PC-9 (cell line): ENCODE data around the gene RNF145.

ENCODE experiments used
- EZH2 ChIP-seq: fragments of 200-600 bp; sonication (generic); IDR thresholded peaks from 2 replicates; pipeline ENCODE4 v1.8.0; 2017; ENCODE audit warnings: antibody characterized with exemption, low read depth
- TF ChIP-seq, protein P1 (sequence below): fragments of 200-600 bp; sonication (generic); conservative IDR thresholded peaks from 2 replicates; pipeline ENCODE4 v1.6.1; 2017; ENCODE audit warnings: mixed run types, antibody characterized with exemption, mild to moderate bottlenecking, moderate library complexity

DNA sequence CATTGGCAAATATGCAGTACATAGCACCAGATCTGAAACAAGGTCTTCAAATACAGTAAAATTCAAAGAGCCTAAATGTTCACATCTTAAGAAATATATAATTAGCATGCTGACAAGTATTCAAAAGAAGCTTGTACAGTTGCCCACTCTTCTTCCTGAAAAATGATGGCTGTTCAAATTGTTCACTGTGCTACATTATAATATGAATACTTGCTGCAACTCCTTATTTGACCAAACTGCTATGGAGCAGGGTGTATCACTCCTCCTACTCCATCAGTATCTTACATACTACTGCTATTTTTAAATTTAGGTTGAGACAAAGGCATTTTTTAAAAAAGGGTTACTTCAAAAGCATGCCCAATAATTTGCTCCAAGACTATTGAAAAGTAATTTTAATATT is 39.3 kb downstream of the RNF145 start:
- TF ChIP-seq, protein P1, sequence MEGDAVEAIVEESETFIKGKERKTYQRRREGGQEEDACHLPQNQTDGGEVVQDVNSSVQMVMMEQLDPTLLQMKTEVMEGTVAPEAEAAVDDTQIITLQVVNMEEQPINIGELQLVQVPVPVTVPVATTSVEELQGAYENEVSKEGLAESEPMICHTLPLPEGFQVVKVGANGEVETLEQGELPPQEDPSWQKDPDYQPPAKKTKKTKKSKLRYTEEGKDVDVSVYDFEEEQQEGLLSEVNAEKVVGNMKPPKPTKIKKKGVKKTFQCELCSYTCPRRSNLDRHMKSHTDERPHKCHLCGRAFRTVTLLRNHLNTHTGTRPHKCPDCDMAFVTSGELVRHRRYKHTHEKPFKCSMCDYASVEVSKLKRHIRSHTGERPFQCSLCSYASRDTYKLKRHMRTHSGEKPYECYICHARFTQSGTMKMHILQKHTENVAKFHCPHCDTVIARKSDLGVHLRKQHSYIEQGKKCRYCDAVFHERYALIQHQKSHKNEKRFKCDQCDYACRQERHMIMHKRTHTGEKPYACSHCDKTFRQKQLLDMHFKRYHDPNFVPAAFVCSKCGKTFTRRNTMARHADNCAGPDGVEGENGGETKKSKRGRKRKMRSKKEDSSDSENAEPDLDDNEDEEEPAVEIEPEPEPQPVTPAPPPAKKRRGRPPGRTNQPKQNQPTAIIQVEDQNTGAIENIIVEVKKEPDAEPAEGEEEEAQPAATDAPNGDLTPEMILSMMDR = no peak
- TF ChIP-seq EZH2 = no peak
